ENCODE data around the gene CLDN18.

The CLDN18 gene

GRCh38 chr3:138027821-138028220 lies 17.9 kb downstream of the CLDN18 start:
- DNase-seq, result no peak

- no peak for DNase-seq
These were observed 20.8 kb downstream of the CLDN18 start for GRCh38 chr3:138030734-138031280.

- no peak for DNase-seq
These were observed 21.6 kb downstream of the CLDN18 start for GRCh38 chr3:138031536-138031935.

- DNase-seq, result no peak
These were observed 22.6 kb downstream of the CLDN18 start for GRCh38 chr3:138032567-138032966.

GRCh38 chr3:138033202-138033691 lies 23.3 kb downstream of the CLDN18 start:
- no peak for DNase-seq

GRCh38 chr3:138034918-138035317 lies 25.0 kb downstream of the CLDN18 start:
- DNase-seq, result no peak

- no peak for DNase-seq
These were observed 26.6 kb downstream of the CLDN18 start for GRCh38 chr3:138036572-138036971.

GRCh38 chr3:138038725-138039462 lies 28.9 kb downstream of the CLDN18 start:
- no peak for DNase-seq

GRCh38 chr3:138042043-138042442 lies 32.1 kb downstream of the CLDN18 start:
- DNase-seq, result no peak

- no peak for DNase-seq
These were observed 33.5 kb downstream of the CLDN18 start for GRCh38 chr3:138043266-138044029.

GRCh38 chr3:138046085-138046484 lies 36.1 kb downstream of the CLDN18 start:
- no peak for DNase-seq

- DNase-seq, result no peak
These were observed 37.0 kb downstream of the CLDN18 start for GRCh38 chr3:138046955-138047354.

- no peak for DNase-seq
These were observed 37.7 kb downstream of the CLDN18 start for GRCh38 chr3:138047596-138048158.

GRCh38 chr3:138049157-138049919 lies 39.4 kb downstream of the CLDN18 start:
- DNase-seq, result no peak

GRCh38 chr3:138051947-138052802 lies 42.2 kb downstream of the CLDN18 start:
- DNase-seq, result no peak

GRCh38 chr3:138054057-138054456 lies 44.1 kb downstream of the CLDN18 start:
- DNase-seq, result no peak

GRCh38 chr3:138057384-138057783 lies 47.4 kb downstream of the CLDN18 start:
- DNase-seq, result no peak

GRCh38 chr3:138059261-138059660 lies 49.3 kb downstream of the CLDN18 start:
- DNase-seq, result no peak

GRCh38 chr3:138060792-138061191 lies 50.8 kb downstream of the CLDN18 start:
- no peak for DNase-seq

- no peak for DNase-seq
These were observed 52.1 kb downstream of the CLDN18 start for GRCh38 chr3:138062037-138062436.

- no peak for DNase-seq
These were observed 52.7 kb downstream of the CLDN18 start for GRCh38 chr3:138062626-138063025.

- no peak for DNase-seq
These were observed 53.5 kb downstream of the CLDN18 start for GRCh38 chr3:138063416-138063815.

All from activated CD4-positive, alpha-beta T cell treated with anti-CD3 and anti-CD28 coated beads for 1 hour (primary cell).